Ishikawa (cell line): Measurements from ENCODE around the gene MED16.

ENCODE experiments used
- CEBPB ChIP-seq: IDR thresholded peaks from 2 replicates; pipeline ENCODE4 v1.6.1; 2012
- CREB1 ChIP-seq: IDR thresholded peaks from 2 replicates; pipeline ENCODE4 v1.6.1; 2012; ENCODE audit warnings: low read depth
- EGR1 ChIP-seq: IDR thresholded peaks from 2 replicates; pipeline ENCODE4 v1.6.1; 2012
- EP300 ChIP-seq: IDR thresholded peaks from 2 replicates; pipeline ENCODE4 v1.6.1; 2012; ENCODE audit warnings: borderline replicate concordance
- FOXM1 ChIP-seq: IDR thresholded peaks from 2 replicates; pipeline ENCODE4 v1.6.1; 2012; ENCODE audit warnings: low read depth, borderline replicate concordance
- MAX ChIP-seq: IDR thresholded peaks from 2 replicates; pipeline ENCODE4 v1.6.1; 2012
- NFIC ChIP-seq: IDR thresholded peaks from 2 replicates; pipeline ENCODE4 v1.6.1; 2012
- RAD21 ChIP-seq: IDR thresholded peaks from 2 replicates; pipeline ENCODE4 v1.6.1; 2012; ENCODE audit warnings: low read depth
- TAF1 ChIP-seq: IDR thresholded peaks from 2 replicates; pipeline ENCODE4 v1.6.1; 2012; ENCODE audit warnings: low read depth, mild to moderate bottlenecking
- TCF12 ChIP-seq: IDR thresholded peaks from 2 replicates; pipeline ENCODE4 v1.6.1; 2012; ENCODE audit warnings: low read depth
- TEAD4 ChIP-seq: IDR thresholded peaks from 2 replicates; pipeline ENCODE4 v1.6.1; 2012
- USF1 ChIP-seq: IDR thresholded peaks from 2 replicates; pipeline ENCODE4 v1.6.1; 2012
- YY1 ChIP-seq: IDR thresholded peaks from 2 replicates; pipeline ENCODE4 v1.6.1; 2012; ENCODE audit warnings: low read depth
- ZBTB7A ChIP-seq: IDR thresholded peaks from 2 replicates; pipeline ENCODE4 v1.6.1; 2012; ENCODE audit warnings: low read depth
- TF ChIP-seq, protein P1 (sequence below): IDR thresholded peaks from 2 replicates; pipeline ENCODE4 v1.6.1; 2012; ENCODE audit warnings: low read depth, mild to moderate bottlenecking

MED16 gene, protein sequence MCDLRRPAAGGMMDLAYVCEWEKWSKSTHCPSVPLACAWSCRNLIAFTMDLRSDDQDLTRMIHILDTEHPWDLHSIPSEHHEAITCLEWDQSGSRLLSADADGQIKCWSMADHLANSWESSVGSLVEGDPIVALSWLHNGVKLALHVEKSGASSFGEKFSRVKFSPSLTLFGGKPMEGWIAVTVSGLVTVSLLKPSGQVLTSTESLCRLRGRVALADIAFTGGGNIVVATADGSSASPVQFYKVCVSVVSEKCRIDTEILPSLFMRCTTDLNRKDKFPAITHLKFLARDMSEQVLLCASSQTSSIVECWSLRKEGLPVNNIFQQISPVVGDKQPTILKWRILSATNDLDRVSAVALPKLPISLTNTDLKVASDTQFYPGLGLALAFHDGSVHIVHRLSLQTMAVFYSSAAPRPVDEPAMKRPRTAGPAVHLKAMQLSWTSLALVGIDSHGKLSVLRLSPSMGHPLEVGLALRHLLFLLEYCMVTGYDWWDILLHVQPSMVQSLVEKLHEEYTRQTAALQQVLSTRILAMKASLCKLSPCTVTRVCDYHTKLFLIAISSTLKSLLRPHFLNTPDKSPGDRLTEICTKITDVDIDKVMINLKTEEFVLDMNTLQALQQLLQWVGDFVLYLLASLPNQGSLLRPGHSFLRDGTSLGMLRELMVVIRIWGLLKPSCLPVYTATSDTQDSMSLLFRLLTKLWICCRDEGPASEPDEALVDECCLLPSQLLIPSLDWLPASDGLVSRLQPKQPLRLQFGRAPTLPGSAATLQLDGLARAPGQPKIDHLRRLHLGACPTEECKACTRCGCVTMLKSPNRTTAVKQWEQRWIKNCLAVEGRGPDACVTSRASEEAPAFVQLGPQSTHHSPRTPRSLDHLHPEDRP

GRCh38 chr19:892894-893689, at the start of gene MED16, which contains the start of gene RNU6-9:
MED16 (minus strand) TSS chr19:893187; CDS start chr19:891131, 2,056 bp downstream.
RNU6-9 (plus strand) TSS chr19:893484.
- TF ChIP-seq NFIC: no peak
- peak; percentile 70; the same call in 1 of the 2 replicates for TF ChIP-seq TAF1
- no peak for TF ChIP-seq EP300
- no peak; the same call in 1 of the 2 replicates for TF ChIP-seq MAX
- TF ChIP-seq FOXM1: no peak
- peak; percentile 18; the same call in 1 of the 2 replicates for TF ChIP-seq CEBPB
- no peak for TF ChIP-seq TCF12
- TF ChIP-seq, protein P1, sequence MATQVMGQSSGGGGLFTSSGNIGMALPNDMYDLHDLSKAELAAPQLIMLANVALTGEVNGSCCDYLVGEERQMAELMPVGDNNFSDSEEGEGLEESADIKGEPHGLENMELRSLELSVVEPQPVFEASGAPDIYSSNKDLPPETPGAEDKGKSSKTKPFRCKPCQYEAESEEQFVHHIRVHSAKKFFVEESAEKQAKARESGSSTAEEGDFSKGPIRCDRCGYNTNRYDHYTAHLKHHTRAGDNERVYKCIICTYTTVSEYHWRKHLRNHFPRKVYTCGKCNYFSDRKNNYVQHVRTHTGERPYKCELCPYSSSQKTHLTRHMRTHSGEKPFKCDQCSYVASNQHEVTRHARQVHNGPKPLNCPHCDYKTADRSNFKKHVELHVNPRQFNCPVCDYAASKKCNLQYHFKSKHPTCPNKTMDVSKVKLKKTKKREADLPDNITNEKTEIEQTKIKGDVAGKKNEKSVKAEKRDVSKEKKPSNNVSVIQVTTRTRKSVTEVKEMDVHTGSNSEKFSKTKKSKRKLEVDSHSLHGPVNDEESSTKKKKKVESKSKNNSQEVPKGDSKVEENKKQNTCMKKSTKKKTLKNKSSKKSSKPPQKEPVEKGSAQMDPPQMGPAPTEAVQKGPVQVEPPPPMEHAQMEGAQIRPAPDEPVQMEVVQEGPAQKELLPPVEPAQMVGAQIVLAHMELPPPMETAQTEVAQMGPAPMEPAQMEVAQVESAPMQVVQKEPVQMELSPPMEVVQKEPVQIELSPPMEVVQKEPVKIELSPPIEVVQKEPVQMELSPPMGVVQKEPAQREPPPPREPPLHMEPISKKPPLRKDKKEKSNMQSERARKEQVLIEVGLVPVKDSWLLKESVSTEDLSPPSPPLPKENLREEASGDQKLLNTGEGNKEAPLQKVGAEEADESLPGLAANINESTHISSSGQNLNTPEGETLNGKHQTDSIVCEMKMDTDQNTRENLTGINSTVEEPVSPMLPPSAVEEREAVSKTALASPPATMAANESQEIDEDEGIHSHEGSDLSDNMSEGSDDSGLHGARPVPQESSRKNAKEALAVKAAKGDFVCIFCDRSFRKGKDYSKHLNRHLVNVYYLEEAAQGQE: no peak
- peak; percentile 91 for TF ChIP-seq YY1
- peak; percentile 83 for TF ChIP-seq TEAD4
- no peak for TF ChIP-seq USF1

DNA sequence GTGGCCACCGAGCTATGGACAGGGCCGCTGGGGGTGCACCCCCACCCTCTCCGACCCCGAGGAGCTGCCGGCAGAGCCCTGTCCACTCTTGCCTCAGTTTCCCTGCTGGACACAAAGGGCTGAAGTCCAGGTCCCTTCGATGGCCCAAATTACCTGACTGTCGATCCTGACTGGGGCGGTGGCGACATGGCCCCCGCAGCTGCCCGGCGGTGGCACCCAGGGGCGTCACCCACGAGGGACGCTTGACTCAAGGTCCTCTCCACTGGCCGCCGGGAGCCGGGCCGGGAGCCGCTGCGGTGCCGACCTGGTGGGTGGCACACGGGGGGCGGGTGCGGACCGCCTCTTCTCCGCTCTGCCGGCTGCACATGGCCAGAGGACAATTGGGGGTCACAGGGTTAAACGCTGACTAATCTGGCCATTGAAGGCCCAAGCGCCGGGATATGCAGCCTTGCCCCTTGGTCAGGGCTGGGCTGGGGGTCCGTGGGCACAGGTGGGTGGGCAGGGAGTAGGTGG, 49.2 kb upstream of the MED16 start:
- TF ChIP-seq EGR1 (no peak), MAX (peak; percentile 18; the same call in 1 of the 2 replicates), FOXM1 (no peak), EP300 (no peak; the same call in 1 of the 2 replicates), TEAD4 (no peak), RAD21 (no peak), TCF12 (peak; percentile 57; the same call in 1 of the 2 replicates), CREB1 (no peak), NFIC (peak; percentile 49; the same call in 1 of the 2 replicates), ZBTB7A (peak; percentile 43; the same call in 1 of the 2 replicates)

DNA sequence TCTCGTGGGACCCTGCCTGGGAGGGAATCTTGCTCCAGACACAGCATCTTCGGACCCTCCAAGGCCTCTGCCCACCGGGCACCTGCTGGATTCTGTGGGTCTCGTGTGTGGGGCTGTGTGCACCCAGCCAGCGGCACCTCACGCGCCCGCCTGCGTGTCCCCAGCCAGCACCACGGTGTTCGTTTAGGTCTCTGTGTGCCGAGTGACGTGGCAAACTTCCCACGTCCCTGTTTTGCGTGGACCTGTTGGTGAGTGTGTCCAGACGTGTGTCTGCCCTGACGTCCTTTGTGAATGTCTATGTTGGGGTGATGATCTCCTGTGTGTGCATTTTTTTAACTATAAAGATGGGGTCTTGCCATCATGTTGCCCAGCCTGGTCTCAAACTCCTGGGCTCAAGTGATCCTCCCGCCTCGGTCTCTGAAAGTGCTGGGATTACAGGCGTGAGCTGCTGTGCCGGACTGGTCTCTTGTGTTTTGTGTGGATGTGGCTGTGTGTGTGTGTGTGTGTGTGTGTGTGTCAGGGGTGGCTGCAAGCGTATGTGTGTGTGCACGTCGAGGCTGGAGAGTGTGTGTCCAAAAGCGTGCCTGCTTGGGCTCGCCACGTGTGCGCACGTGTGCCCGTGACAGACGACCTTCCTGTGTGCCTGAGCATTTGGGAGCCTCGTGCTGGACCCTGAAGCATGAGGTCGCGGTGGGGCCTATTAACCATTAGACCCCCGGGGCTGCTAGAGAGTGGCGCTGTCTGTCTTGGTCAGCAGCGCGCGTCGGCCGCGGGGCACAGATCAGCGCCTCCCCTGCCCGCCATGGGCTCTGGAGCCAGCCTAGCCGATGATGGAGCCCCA, 48.5 kb upstream of the MED16 start:
- no peak for TF ChIP-seq RAD21

DNA sequence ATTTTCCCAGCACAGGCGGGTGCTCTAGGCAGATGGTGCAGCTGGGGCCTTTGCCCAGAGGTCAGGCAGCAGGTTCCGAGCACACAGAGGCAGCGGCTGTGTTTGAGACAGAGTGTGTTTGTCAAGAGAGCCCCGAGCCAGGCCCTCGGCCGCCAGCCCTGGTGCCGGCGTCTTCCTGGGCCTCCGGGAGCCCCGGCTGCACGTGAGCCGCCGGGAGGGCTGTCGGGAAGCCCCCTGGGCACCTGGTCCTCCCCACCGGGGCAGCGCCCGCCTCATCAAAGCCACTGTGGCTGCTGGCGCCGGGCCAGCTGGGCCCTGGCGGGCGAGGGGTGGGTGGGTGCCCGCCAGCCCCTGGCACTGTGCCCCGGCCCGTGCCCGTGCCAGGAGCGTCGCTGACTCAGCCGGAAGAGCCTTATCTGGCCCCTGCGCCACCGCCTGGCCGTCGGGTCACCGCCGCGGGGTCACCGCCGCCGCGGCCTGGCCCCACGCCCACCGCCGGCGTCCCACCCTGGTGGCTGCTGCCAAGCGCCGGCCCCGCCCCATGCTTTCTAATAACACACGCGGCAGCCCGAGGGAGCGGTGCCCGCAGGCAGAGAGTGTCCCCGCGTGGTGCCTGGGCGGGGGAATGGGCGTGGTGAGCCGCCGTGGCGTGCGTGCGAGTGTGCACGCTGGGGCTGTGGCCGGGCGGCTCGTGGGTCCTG, 47.8 kb upstream of the MED16 start:
- peak; percentile 78; the same call in 1 of the 2 replicates for TF ChIP-seq EP300
- TF ChIP-seq NFIC: peak; percentile 99
- peak; percentile 73 for TF ChIP-seq MAX
- TF ChIP-seq ZBTB7A: peak; percentile 71; the same call in 1 of the 2 replicates
- TF ChIP-seq EGR1: no peak
- TF ChIP-seq, protein P1: no peak
- TF ChIP-seq TEAD4: peak; percentile 11; the same call in 1 of the 2 replicates
- TF ChIP-seq TCF12: peak; percentile 91
